Measurements from ENCODE around the gene GCLC.

Gene GCLC

DNA sequence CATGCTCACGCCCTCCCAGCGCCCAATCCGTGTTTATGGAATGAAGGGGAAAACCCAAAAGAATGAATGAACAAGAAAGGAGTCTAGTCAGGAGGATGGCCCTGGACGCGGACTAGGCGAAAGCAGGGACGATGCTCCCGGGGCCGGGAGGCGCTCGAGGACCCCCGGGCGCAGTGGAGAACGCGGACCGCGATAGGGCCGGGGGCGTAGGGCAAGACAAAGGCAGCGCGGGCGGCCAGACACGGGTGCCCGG, 758 bp downstream of the GCLC start:
- H3K79me2 ChIP-seq (ENCODE audit: insufficient read depth, low read length), result peaks cover 48% of the 10 kb centered on the region

DNA sequence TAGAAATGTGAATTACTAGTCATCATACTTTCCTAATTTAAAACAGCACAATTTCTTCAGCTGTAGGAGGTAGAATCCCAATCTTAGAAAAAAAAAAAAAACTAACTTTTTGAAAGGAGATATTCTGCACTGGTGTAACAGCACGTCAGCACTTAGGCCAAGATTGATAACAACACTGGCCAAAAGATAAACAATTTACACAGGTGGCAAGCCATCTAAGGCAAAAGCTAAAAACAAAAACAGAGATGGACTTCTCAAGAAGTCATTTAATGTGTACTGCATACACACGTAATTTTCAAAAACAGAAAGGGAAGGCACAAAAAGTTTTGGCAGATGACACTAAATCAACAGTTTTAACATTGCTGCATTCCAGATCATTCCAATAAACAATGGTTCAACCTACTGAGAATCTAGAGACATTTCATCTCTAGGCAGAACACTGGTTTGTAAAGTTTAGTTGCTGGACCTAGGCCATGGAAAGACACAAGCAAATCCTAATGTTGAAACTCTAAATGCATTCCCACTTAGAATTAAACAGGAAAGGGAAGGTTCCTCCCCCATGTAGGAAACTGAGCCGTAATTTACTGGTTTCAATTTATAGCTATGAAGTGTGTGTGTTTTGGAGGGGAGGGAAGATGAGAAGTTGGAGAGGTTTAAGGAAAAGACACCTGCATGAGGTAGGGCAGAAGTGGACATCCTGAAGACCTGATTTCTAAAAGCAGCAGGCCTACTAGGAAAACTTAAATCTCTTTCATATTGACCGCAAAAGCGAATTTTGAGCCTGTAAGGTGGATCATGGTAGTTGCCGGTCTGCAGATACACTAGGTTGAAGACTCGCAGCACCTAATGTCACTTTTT, 1.3 kb downstream of the GCLC start:
- H3K9ac ChIP-seq (ENCODE audit: low read length), result peak overlapping the region; percentile 84
- peaks cover 10% of the 10 kb centered on the region; the same call in 1 of the 2 replicates for H3F3A ChIP-seq (ENCODE audit: insufficient read depth)
- H3K27ac ChIP-seq (ENCODE audit: low read depth, low read length), result 0 out of 2 replicates have a peak overlapping the region, but pooled peaks have one; percentile 78
- peaks cover 10% of the 10 kb centered on the region; the same call in 1 of the 2 replicates for H4K20me1 ChIP-seq (ENCODE audit: low read depth, low read length)
- peak overlapping the region; percentile 83 for H2AFZ ChIP-seq (ENCODE audit: low read depth, low read length, severe bottlenecking)
- H3K9me2 ChIP-seq (replicated peaks; ENCODE audit: insufficient read depth, low read length), result no peaks in the 10 kb centered on the region
- TF ChIP-seq, protein P1, sequence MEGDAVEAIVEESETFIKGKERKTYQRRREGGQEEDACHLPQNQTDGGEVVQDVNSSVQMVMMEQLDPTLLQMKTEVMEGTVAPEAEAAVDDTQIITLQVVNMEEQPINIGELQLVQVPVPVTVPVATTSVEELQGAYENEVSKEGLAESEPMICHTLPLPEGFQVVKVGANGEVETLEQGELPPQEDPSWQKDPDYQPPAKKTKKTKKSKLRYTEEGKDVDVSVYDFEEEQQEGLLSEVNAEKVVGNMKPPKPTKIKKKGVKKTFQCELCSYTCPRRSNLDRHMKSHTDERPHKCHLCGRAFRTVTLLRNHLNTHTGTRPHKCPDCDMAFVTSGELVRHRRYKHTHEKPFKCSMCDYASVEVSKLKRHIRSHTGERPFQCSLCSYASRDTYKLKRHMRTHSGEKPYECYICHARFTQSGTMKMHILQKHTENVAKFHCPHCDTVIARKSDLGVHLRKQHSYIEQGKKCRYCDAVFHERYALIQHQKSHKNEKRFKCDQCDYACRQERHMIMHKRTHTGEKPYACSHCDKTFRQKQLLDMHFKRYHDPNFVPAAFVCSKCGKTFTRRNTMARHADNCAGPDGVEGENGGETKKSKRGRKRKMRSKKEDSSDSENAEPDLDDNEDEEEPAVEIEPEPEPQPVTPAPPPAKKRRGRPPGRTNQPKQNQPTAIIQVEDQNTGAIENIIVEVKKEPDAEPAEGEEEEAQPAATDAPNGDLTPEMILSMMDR (IDR thresholded peaks at IDR 0.05; ENCODE audit: insufficient read depth, low read length, poor library complexity, severe bottlenecking), result no peak
- no peak for TF ChIP-seq EZH2phosphoT487 (conservative IDR thresholded peaks at IDR 0.05; ENCODE audit: low read length)
- peak overlapping the region; percentile 85 for H3K4me3 ChIP-seq (ENCODE audit: insufficient read depth, low read length, poor library complexity, severe bottlenecking)
- no peaks in the 10 kb centered on the region for H3K36me3 ChIP-seq (ENCODE audit: low read length)
- H3K4me2 ChIP-seq (ENCODE audit: low read depth, low read length, poor library complexity, severe bottlenecking), result peak overlapping the region; percentile 91
- H3K9me3 ChIP-seq (ENCODE audit: insufficient read depth, low read length), result no peaks in the 10 kb centered on the region
- peaks cover 53% of the 10 kb centered on the region for H3K79me2 ChIP-seq (ENCODE audit: insufficient read depth, low read length)
- H3K27me3 ChIP-seq (ENCODE audit: low read length), result 0 out of 2 replicates have a peak, but pooled peaks cover 2% of the 10 kb centered on the region

More for the DNA sequence above, 758 bp downstream of the GCLC start:
- Histone ChIP-seq H3K27me3 (ENCODE audit: low read length) (0 out of 2 replicates have a peak, but pooled peaks cover 2% of the 10 kb centered on the region), H3K4me2 (ENCODE audit: low read depth, low read length, poor library complexity, severe bottlenecking) (peak overlapping the region; percentile 91), H3K27ac (ENCODE audit: low read depth, low read length) (peak overlapping the region; percentile 78), H4K20me1 (ENCODE audit: low read depth, low read length) (peaks cover 10% of the 10 kb centered on the region; the same call in 1 of the 2 replicates), H3K9me2 (replicated peaks; ENCODE audit: insufficient read depth, low read length) (no peaks in the 10 kb centered on the region), H2AFZ (ENCODE audit: low read depth, low read length, severe bottlenecking) (peak overlapping the region; percentile 83), H3K9me3 (ENCODE audit: insufficient read depth, low read length) (no peaks in the 10 kb centered on the region), H3F3A (ENCODE audit: insufficient read depth) (peaks cover 12% of the 10 kb centered on the region), H3K4me3 (ENCODE audit: insufficient read depth, low read length, poor library complexity, severe bottlenecking) (peak overlapping the region; percentile 85), H3K36me3 (ENCODE audit: low read length) (no peaks in the 10 kb centered on the region), H3K9ac (ENCODE audit: low read length) (peak overlapping the region; percentile 84)
- TF ChIP-seq, protein P1 (IDR thresholded peaks at IDR 0.05; ENCODE audit: insufficient read depth, low read length, poor library complexity, severe bottlenecking), result no peak
- no peak for TF ChIP-seq EZH2phosphoT487 (conservative IDR thresholded peaks at IDR 0.05; ENCODE audit: low read length)

DNA sequence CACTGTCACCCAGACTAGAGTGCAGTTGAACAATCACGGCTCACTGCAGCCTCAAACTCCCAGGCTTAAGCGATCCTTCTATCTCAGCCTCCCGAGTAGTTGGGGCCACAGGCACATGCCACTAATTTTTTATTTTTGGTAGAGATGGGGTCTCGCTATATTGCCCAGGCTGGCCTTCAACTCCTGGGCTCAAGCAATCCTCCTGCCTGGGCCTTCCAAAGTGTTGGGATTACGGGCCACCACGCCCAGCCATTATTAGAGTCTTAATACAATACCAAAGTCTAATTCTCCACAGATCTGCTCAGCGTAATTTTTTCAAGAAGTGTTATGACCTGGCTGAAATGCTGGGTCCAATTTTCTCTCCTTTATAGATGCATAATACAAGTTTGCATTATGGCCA, 3.0 kb downstream of the GCLC start:
- Histone ChIP-seq H3K4me3 (ENCODE audit: insufficient read depth, low read length, poor library complexity, severe bottlenecking) (no peak overlapping the region), H3K4me2 (ENCODE audit: low read depth, low read length, poor library complexity, severe bottlenecking) (no peak overlapping the region), H3K36me3 (ENCODE audit: low read length) (no peaks in the 10 kb centered on the region), H2AFZ (ENCODE audit: low read depth, low read length, severe bottlenecking) (no peak overlapping the region), H4K20me1 (ENCODE audit: low read depth, low read length) (peaks cover 14% of the 10 kb centered on the region), H3K9me3 (ENCODE audit: insufficient read depth, low read length) (no peaks in the 10 kb centered on the region), H3K27me3 (ENCODE audit: low read length) (0 out of 2 replicates have a peak, but pooled peaks cover 2% of the 10 kb centered on the region), H3K79me2 (ENCODE audit: insufficient read depth, low read length) (peaks cover 64% of the 10 kb centered on the region), H3F3A (ENCODE audit: insufficient read depth) (peaks cover 6% of the 10 kb centered on the region; the same call in 1 of the 2 replicates), H3K9me2 (replicated peaks; ENCODE audit: insufficient read depth, low read length) (no peaks in the 10 kb centered on the region), H3K9ac (ENCODE audit: low read length) (no peak overlapping the region), H3K27ac (ENCODE audit: low read depth, low read length) (no peak overlapping the region)
- TF ChIP-seq, protein P1 (IDR thresholded peaks at IDR 0.05; ENCODE audit: insufficient read depth, low read length, poor library complexity, severe bottlenecking), result no peak
- no peak for TF ChIP-seq EZH2phosphoT487 (conservative IDR thresholded peaks at IDR 0.05; ENCODE audit: low read length)
